ENCODE results near the gene GGA2.

DNA sequence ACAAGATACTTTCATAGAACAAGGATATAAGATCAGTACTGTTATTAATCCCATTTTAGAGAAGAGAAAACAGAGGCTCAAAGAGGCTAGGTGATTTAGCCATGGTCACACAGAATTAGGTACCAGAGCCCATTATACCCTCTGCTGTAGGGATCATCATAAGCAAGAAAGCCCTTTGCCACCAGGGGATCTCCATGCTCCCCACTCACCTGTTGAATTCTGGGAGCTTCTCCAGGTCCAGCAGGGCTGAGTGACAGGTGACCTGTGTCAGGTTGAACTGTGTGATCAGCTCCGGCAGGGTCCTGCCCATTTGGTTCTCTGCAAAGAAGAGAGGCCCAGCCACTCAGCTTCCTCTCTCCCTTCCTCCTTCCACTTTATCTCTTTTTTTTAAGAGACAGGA, 22.2 kb upstream of the GGA2 start:
- TF ChIP-seq EZH2 (IDR thresholded peaks at IDR 0.05; ENCODE audit: low read length, missing control alignments), result no peak
- TF ChIP-seq, protein P1, sequence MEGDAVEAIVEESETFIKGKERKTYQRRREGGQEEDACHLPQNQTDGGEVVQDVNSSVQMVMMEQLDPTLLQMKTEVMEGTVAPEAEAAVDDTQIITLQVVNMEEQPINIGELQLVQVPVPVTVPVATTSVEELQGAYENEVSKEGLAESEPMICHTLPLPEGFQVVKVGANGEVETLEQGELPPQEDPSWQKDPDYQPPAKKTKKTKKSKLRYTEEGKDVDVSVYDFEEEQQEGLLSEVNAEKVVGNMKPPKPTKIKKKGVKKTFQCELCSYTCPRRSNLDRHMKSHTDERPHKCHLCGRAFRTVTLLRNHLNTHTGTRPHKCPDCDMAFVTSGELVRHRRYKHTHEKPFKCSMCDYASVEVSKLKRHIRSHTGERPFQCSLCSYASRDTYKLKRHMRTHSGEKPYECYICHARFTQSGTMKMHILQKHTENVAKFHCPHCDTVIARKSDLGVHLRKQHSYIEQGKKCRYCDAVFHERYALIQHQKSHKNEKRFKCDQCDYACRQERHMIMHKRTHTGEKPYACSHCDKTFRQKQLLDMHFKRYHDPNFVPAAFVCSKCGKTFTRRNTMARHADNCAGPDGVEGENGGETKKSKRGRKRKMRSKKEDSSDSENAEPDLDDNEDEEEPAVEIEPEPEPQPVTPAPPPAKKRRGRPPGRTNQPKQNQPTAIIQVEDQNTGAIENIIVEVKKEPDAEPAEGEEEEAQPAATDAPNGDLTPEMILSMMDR (conservative IDR thresholded peaks at IDR 0.05 in 1 of 2, IDR thresholded peaks at IDR 0.05 in 1 of 2; ENCODE audit: low read depth in 1 of 2, low read length in 2 of 2), result no peak
